ENCODE measurements around the gene THSD4.

DNA sequence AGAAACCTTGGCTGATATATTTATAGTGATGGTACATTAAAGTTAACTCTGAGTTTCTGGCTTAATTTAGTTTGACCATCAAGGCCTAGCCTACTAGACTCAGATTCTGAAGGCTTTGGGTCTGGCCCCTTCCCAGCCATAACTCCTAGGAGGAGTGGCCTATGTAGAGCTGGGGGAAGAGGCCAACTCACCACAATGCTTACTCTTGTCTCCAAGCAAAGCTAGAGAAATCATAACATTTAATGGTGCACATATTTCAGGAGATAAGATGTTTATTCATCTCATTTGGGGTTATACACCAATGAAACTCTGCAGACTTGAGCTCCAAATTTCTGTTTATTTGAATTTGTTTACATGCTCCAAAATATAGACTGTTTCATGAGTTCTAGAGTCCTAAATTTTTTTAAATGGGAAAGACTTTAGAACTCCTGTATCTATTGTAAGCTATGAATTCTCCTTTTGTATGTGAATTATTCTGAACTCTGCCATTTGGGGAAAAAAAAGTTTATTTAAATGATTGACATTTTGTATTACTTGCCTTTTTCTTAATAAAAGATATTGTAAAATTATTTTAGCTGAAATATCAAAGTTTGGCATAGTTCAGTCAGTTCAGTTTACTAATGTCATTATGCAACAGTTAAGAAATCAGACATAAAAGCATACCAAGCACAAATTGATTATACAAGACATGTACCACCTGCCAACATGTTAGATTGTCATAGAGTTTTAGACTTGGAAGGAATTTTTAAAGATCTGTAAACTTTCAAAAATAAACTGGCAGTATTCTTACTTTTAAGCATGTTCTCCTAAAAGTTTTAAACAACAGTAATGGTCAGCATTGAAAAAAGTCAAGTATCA lies 551.7 kb downstream of the THSD4 start:
- TF ChIP-seq POLR2A (IDR thresholded peaks at IDR 0.05; ENCODE audit: low read depth, low read length) (no peak), RFX5 (IDR thresholded peaks at IDR 0.05; ENCODE audit: low read depth, low read length) (no peak), MAFK (IDR thresholded peaks at IDR 0.05; ENCODE audit: low read depth, low read length) (no peak), RCOR1 (IDR thresholded peaks at IDR 0.05; ENCODE audit: insufficient replicate concordance, low read length) (no peak), CHD1 (IDR thresholded peaks at IDR 0.05; ENCODE audit: low read depth, low read length) (no peak), MXI1 (IDR thresholded peaks at IDR 0.05; ENCODE audit: borderline replicate concordance, low read depth, low read length) (no peak), CEBPB (IDR thresholded peaks at IDR 0.05; ENCODE audit: low read depth, low read length) (peak; percentile 20; the same call in 1 of the 2 replicates), FOS (IDR thresholded peaks at IDR 0.05; ENCODE audit: low read depth, low read length) (no peak)
- TF ChIP-seq, protein P1, sequence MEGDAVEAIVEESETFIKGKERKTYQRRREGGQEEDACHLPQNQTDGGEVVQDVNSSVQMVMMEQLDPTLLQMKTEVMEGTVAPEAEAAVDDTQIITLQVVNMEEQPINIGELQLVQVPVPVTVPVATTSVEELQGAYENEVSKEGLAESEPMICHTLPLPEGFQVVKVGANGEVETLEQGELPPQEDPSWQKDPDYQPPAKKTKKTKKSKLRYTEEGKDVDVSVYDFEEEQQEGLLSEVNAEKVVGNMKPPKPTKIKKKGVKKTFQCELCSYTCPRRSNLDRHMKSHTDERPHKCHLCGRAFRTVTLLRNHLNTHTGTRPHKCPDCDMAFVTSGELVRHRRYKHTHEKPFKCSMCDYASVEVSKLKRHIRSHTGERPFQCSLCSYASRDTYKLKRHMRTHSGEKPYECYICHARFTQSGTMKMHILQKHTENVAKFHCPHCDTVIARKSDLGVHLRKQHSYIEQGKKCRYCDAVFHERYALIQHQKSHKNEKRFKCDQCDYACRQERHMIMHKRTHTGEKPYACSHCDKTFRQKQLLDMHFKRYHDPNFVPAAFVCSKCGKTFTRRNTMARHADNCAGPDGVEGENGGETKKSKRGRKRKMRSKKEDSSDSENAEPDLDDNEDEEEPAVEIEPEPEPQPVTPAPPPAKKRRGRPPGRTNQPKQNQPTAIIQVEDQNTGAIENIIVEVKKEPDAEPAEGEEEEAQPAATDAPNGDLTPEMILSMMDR (conservative IDR thresholded peaks at IDR 0.05; ENCODE audit: low read depth, low read length) = no peak
- TF ChIP-seq, protein P2, sequence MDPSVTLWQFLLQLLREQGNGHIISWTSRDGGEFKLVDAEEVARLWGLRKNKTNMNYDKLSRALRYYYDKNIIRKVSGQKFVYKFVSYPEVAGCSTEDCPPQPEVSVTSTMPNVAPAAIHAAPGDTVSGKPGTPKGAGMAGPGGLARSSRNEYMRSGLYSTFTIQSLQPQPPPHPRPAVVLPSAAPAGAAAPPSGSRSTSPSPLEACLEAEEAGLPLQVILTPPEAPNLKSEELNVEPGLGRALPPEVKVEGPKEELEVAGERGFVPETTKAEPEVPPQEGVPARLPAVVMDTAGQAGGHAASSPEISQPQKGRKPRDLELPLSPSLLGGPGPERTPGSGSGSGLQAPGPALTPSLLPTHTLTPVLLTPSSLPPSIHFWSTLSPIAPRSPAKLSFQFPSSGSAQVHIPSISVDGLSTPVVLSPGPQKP (IDR thresholded peaks at IDR 0.05; ENCODE audit: borderline replicate concordance, low read depth, low read length) = no peak

Data from IMR-90 (cell line).